Activated CD8-positive, alpha-beta memory T cell treated with anti-CD3 and anti-CD28 coated beads for 4 hours (primary cell): ENCODE results near the gene ANO6.
"Not testable (repeated sequence)": the region's sequence is repeated elsewhere in the genome, so short reads cannot be mapped to it uniquely, and the experiment has no call there.

Source experiments
- DNase-seq, 2 donors: peaks; one replicate each; pipeline ENCODE4 v3.0.0-alpha.2; 2020; ENCODE audit warnings: low read depth in 2 of 2

Gene ANO6

DNA sequence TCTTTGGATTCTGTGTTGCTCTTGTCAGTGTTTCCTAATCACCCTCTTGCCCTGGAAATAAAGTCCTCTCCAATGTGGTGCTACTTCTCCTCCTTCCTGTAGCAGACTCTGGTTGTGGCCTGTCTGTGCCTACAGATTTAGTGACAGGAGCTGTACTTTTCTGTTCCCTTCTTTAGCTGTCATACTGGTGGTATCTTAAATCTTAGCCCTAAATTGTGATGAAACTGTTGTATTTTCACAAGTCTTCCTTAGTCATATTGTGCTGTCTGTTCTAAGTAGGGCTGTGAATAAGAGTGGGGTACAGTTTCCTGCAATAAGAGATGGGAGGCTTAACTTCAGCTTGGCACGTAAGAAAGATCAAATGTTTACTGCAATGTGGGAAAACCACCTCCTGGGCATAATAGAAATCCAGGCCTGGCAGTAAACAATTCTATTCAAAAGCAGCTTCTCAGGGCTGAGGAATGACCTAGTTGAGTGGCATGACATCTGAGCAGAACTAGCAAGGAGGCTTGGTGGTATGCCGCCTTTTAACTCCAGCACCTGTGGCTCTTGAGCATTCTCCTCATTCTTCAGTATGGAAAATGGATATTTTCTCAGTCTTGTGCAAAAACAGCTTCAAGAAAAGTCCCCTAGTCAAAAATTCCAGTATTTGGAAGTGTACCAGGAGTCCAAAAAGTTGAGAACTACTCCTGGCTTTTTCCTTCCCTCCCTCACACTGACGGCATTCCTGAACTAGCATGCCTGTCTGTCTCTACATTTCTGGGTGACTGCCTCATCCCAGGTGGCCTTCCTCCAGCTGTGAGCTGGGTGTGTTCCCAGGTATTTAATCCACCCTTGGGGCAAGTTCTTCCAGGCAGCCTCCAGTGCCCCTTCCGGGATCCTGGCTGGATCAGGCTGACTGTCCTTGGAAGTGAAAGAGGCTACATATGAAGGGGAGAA, 19.5 kb downstream of the ANO6 start:
- DNase-seq = no peak

DNA sequence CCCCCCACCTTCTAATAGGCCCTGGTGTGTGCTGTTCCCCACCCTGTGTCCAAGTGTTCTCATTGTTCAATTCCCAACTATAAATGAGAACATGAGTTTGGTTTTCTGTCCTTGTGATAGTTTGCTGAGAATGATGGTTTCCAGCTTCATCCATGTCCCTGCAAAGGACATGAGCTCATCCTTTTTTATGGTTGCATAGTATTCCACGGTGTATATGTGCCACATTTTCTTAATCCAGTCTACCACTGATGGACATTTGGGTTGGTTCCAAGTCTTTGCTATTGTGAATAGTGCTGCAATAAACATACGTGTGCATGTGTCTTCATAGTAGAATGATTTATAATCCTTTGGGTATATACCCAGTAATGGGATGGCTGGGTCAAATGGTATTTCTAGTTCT, 20.5 kb downstream of the ANO6 start:
- DNase-seq = not testable (repeated sequence)

GRCh38 chr12:45242180-45242579, 26.3 kb downstream of the ANO6 start:
- no peak for DNase-seq

GRCh38 chr12:45243963-45244362, 28.1 kb downstream of the ANO6 start:
- DNase-seq = no peak

GRCh38 chr12:45244561-45245343, 28.9 kb downstream of the ANO6 start:
- no peak for DNase-seq

DNA sequence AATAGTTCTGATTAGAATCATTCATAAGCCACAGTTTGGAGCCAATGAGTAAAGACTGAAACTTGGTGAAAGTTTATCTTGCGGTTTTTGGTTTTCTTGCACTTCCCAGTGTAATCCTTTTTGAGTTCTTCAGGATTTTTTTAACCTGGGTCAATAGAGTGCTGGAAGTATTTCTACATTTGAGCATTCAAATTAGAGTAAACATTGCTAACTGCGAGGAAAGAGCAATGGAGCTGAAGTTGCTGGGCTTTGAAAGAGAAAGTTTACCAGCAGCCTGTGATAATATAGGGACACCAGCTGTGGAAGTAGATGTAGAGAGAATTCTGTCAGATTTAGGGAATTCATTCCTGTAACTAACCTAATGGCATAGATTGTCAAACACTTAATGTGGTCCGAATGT, 30.3 kb downstream of the ANO6 start:
- DNase-seq = no peak

- DNase-seq = no peak
Observed at GRCh38 chr12:45247589-45247988, 31.7 kb downstream of the ANO6 start.

- no peak for DNase-seq
Observed at GRCh38 chr12:45248095-45248494, 32.2 kb downstream of the ANO6 start.

DNA sequence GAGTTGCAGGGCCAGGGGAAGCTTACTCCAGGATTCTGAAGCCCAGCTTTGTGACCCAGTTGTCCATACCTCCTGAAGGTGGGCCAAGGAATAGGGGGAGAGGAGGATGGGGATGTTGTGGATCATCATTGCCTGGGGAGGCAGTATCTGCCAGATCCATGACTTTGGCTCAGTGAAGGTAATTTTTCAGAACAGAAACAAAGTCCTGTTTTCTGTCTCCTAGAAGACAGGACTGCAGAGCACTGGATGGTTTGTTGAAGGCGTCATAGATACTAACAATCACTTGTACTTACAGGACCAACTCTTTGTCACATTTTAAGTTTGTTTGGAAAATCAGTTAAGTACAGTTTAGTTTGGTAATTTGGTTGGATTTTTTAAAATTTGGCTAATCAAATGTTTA, 38.4 kb downstream of the ANO6 start:
- no peak for DNase-seq

GRCh38 chr12:45256721-45257120, 40.8 kb downstream of the ANO6 start:
- DNase-seq = no peak

DNA sequence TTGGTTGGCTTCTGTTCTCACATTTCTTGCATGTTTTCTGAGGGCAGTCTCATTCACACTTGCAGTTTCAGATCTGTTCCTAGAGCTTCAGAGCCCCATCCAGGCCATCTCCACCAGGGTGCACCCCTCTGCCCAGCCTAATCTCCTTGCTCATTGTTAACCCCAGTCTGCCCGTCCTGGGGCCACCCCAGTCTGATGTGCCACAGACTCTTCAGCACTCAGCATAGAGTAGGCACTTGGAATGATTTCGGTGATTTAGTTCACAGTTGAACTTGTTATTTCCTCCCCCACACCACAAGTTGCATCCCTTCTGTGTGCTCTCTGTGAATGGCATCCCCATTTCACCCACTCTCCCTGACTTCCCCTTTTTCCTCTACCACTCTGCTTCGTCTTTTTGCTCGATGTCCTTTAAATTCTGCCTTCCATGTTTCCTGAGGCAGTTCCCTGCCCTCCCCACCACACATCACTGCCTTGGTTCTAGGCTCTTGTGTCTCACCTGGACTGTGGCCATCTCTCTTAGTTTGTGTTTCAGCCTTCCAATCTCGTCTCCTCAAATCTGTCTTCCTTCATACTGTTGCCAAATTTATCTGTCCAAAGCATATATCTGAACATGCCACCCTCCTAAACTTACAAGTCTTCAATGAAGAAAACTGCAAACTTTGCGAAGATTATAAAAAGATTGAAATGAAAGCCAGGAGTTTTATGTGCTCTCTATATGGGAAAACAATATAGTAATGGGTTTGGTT, 41.5 kb downstream of the ANO6 start:
- no peak for DNase-seq

- no peak for DNase-seq
Observed at GRCh38 chr12:45259675-45260074, 43.8 kb downstream of the ANO6 start.

DNA sequence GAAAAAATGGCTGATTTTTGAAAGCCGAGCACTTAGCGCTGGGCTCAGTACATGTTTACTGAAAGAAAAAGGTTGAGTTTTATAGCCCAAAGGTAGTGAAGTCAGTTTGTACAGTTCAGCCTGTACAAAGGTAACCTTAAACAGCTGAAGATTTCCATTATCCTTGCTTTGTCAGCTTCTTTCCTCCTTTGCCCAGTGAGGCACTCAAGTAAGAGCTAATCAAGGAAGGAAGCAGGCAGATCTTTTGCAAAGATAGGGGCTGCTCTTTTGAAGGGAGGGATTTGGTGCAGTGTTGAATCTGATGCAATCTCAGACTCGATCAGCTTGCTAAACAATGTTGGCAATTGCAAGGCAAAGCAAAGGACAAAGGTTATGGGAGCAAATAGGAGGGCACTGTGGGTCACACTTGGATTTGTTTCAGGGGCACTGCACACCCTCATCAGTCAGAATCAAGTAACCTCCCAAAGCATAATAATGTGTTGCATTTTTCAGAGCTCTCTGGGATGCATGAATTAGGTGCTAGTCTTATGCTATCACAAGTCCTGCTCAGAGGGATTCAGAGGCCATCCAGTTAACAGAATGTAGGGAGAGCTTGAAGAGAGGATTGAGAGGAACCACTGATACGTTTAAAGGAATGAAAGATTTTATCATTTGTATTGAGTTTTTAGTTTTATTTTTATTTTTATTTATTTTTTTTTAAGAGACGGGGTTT, 44.4 kb downstream of the ANO6 start:
- DNase-seq = no peak

DNA sequence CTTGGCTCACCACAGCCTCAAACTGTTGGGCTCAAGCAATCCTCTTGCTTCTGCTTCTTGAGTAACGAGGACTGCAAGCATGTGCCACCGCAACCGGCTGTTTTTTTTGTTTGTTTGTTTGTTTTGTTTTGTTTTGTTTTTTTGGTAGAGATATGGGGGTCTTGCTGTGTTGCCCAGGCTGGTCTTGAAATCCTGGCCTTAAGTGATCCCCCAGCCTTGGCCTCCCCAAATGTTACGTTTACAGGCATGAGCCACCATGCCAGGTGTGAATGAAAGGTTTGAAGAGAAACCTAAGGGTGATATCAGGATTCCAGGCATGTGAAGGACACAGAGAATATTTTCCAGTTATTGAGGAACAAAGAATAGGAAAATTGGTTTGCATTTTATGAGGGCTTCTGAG, 45.0 kb downstream of the ANO6 start:
- no peak for DNase-seq

DNA sequence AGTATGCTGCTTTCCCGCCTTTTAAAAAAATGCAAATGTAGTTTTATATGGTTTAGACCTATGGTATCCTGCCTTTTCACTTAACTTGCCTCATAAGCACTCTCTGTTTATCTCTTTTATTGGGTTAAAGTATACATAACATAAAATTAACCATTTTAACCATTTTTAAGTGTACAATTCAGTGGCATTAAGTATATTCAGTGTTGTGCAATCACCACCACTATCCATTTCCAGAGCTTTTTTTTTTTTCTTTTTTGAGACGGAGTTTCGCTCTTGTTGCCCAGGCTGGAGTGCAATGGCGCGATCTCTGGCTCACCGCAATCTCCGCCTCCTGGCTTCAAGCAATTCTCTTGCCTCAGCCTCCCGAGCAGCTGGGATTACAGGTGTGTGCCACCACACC, 46.3 kb downstream of the ANO6 start:
- not testable (repeated sequence) for DNase-seq

DNA sequence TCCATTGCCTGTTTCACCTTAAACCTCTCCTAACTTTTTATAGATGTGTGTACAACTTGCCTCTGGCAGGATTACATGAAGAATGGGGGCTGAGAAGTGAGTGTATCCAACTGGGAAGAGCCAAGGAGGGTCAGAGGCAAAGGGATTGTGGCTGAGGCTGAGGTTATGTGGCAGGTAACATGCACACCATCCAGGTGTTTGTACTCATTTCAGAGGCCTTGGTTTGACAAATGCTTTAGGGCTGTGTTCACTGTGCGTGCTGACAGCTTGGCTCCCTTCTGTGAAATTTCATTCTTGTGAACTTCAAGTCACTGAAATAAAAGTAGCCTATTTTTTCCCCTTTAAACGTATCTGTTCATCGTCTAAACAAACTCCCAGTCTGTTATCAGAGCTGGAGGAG, 47.7 kb downstream of the ANO6 start:
- DNase-seq = no peak

DNA sequence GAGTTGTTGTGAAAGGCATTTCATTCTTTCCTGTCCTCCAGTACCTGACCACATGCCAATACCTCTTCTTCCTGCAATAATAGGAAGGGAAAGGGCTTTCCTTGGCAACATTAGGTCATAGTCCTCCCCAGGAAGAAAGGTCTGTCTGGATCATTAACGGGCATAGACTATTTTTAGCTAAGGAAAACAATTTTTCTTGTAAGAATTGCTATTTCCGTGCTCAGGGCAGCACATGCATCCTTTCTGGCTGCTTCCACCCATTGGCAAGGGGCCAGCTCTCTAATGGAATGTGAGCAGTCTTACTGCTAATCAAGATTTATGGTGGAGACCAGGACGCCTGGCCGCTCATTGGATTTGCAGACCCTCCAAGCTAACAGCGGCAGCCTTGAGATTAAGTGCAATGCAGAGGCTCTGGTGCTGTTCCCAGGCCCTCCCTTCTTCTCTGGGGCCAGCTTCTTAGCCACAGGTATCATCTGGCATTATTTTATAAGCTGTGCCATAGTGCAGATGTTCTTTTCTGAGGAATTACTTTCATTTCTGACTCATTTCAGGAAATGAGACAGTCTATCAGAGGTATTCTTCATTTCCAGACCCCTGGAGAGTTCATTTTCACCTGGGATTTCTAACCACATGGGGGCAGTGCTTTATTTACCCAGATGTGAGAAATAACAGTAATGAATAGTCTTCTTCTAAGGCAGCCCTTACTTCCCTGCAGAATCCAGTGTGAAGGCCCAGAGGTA, 52.9 kb downstream of the ANO6 start:
- no peak for DNase-seq

DNA sequence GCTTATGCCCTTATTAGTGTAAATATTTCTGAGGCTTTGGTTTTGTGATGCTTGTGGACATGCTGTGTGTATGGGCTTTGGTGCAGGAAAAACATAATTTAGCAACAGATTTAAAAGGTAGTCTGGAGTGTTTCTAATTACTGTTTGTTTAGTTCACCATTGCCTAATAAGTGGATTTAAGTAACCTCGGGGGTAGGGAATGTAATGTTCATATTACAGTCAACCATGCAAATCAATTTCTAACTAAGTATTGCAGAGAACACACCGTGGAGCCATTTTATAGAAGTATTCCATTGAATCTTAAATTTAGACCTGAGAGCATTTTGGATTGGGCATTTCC, 53.5 kb downstream of the ANO6 start:
- no peak for DNase-seq

DNA sequence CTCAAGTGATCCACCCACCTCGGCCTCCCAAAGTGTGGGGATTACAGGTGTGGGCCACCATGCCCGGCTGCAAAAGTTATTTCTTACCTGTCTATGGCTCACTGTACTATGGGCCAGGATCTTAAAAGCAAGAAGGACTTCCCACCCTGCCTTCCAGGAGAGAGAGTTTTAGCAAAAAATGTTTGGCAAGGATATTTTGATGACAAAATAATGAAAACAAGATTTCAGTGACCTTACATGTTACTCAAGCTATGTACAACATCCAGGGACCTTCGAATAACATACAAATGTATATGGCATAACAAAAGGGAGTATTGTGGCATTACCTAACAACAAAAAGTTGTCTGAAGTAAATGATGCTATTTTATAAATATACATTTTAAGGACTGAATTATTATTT, 55.1 kb downstream of the ANO6 start:
- DNase-seq = no peak

DNA sequence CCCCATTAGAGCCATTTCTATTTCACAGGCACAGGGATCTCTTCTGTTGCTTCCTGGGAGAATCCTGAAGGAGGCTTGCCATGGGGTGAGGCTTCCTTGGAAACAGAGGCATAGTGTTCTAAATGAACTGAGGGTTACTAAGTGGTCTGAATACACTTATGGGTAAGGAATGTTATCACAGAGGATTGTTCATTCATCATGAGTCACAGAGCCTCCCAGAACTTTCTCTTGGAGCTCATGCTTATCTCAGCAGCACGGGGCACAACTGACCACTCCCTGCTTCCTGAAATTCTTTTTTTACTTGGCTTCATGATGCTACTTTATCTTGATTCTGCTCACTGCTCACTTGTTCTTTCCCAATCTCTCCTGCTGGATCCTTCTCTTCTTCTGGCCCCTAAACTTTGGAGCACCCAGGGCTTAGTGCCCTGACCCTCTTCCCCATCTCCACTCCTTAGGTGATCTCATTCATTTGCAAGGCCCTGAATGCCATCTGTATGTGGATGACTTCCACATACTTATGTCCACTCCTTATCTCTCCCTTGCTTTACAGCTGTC, 57.9 kb downstream of the ANO6 start:
- no peak for DNase-seq
